Keratinocyte (primary cell): ENCODE results near the gene ZG16B. TPM values are rescaled to one million over a fixed set of nuclear protein-coding genes. Genes with fewer than 3 reads are reported as not detected.

Experiments used
- DNase-seq: peaks from one replicate; pipeline ENCODE4 v3.0.0-alpha.2; 2011; ENCODE audit warnings: low read depth, missing footprints, low spot score
- FAIRE-seq: peaks from 2 replicates; lab custom pipeline; 2011; peaks lifted over from hg19 to GRCh38; lab: Jason Lieb, UNC
- H2AFZ ChIP-seq: 2 replicates; pipeline ENCODE4 v1.6.0; 2012; ENCODE audit warnings: low read length, control low read depth, inconsistent platforms; ENCODE audit not compliant: control insufficient read depth
- H3K27ac ChIP-seq: 2 replicates; pipeline ENCODE4 v1.5.1; 2011; ENCODE audit warnings: low read length; ENCODE audit not compliant: control insufficient read depth, insufficient read depth
- H3K27me3 ChIP-seq: 3 replicates; pipeline ENCODE4 v1.6.0; 2011; ENCODE audit warnings: low read length; ENCODE audit not compliant: control insufficient read depth, insufficient read depth; ENCODE audit errors: extremely low read depth
- H3K36me3 ChIP-seq, 2 experiments: 2 replicates in 1 of 2; 3 replicates in 1 of 2; pipeline ENCODE4 v1.5.1; 2011; ENCODE audit warnings: low read length in 2 of 2, mild to moderate bottlenecking in 1 of 2; ENCODE audit not compliant: control insufficient read depth in 2 of 2, insufficient read depth in 2 of 2; ENCODE audit errors: extremely low read depth in 1 of 2
- H3K4me1 ChIP-seq: 3 replicates; pipeline ENCODE4 v1.5.1; 2011; ENCODE audit warnings: low read length; ENCODE audit not compliant: control insufficient read depth, insufficient read depth; ENCODE audit errors: extremely low read depth
- H3K4me2 ChIP-seq: 3 replicates; pipeline ENCODE4 v1.6.0; 2011; ENCODE audit warnings: low read depth, low read length; ENCODE audit not compliant: control insufficient read depth, insufficient read depth; ENCODE audit errors: extremely low read depth
- H3K4me3 ChIP-seq, 3 experiments: fragments of 200-600 bp in 1 of 3; sonication (generic) in 1 of 3; 2 replicates in 2 of 3; 3 replicates in 1 of 3; pipeline ENCODE4 v1.5.1; 2011 to 2016; ENCODE audit warnings: low read length in 3 of 3, mild to moderate bottlenecking in 3 of 3, control low read depth in 2 of 3, inconsistent platforms in 1 of 3, low read depth in 1 of 3, mixed read lengths in 1 of 3, mixed run types in 1 of 3, moderate library complexity in 1 of 3; ENCODE audit not compliant: control insufficient read depth in 2 of 3, insufficient read depth in 2 of 3; ENCODE audit errors: extremely low read depth in 1 of 3
- H3K79me2 ChIP-seq: 2 replicates; pipeline ENCODE4 v1.6.0; 2012; ENCODE audit warnings: low read length; ENCODE audit not compliant: control insufficient read depth, insufficient read depth
- H3K9ac ChIP-seq: 3 replicates; pipeline ENCODE4 v1.6.0; 2011; ENCODE audit warnings: low read length; ENCODE audit not compliant: control insufficient read depth, insufficient read depth; ENCODE audit errors: extremely low read depth
- H3K9me1 ChIP-seq: 3 replicates; pipeline ENCODE4 v1.6.0; 2011; ENCODE audit warnings: low read length; ENCODE audit not compliant: control insufficient read depth, insufficient read depth; ENCODE audit errors: extremely low read depth
- H3K9me3 ChIP-seq: 2 replicates; pipeline ENCODE4 v1.5.1; 2012; ENCODE audit warnings: low read depth, low read length; ENCODE audit not compliant: control insufficient read depth
- H4K20me1 ChIP-seq: 3 replicates; pipeline ENCODE4 v1.6.0; 2011; ENCODE audit warnings: low read length; ENCODE audit not compliant: control insufficient read depth, insufficient read depth; ENCODE audit errors: extremely low read depth
- EZH2 ChIP-seq: IDR thresholded peaks from one replicate; pipeline ENCODE4 v1.6.1; 2012; ENCODE audit warnings: inconsistent platforms, mild to moderate bottlenecking, low read length, moderate library complexity
- dilution Hi-C: fragments of 300-500 bp; cut with MboI; formaldehyde crosslinking; loops from one replicate; pipeline ENCODE4 v1.7.0; 2020; ENCODE audit warnings: low sequenced_read_pairs; ENCODE audit not compliant: extremely low pct_ligation_motif_present
- polyA plus RNA-seq, 5 experiments: library from polyadenylated mRNA; depleted of rRNA in 3 of 5; stranded (reverse) in 3 of 5; stranded (forward) in 1 of 5; unstranded in 1 of 5; fragments of >200 nt; gene quantifications; 1 replicate in 1 of 5; 2 replicates in 3 of 5; 3 replicates in 1 of 5; pipeline versions ENCODE4 v1.2.1 to v1.2.3, GENCODE V29; 2011 to 2012; ENCODE audit warnings: missing spikeins in 2 of 5, low read depth in 1 of 5, low replicate concordance in 1 of 5
- TF ChIP-seq, protein P1 (sequence below), 3 experiments: IDR thresholded peaks in 1 of 3; conservative IDR thresholded peaks in 1 of 3; optimal IDR thresholded peaks in 1 of 3; 2 replicates in 2 of 3; 3 replicates in 1 of 3; pipeline versions ENCODE3 to v1.5.1; 2011; ENCODE audit warnings: low read length in 3 of 3, mild to moderate bottlenecking in 3 of 3, moderate library complexity in 2 of 3, control low read depth in 1 of 3, inconsistent platforms in 1 of 3; ENCODE audit not compliant: insufficient read depth in 2 of 3; ENCODE audit errors: extremely low read depth in 1 of 3

Gene ZG16B
- polyA plus RNA-seq, 1 donor (not counting 4 experiments of a cell fraction or from before 2014, with no cell fraction given), result 2.1 TPM

DNA sequence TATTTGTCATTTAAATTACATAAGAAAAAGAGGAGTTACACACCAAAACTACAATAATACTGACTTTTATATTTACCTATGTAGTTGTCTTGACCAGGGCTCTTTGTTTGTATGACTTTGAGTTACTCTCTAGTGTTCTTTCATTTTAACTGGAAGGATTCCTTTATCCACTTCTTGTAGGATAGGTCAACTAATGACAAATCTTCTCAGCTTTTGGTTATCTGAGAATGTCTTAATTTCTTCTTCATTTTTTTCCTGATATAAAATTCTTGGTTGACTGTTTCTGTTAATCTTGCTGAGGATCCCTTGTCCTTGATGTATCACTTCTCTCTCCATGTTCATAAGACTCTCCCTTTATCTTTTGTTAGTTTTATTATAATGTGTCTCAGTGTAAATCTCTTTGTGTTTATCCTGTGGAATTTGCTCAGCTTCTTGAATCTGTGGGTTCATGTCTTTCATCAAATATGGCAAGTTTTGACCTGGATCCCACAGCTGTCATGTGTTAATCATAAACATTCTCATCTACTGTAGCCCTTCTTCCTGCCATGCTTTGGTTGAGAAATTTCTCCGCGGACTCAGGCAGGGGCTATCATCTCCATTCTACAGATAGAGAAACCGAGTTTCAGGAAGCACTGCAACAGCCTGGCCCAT lies 26.4 kb upstream of the ZG16B start:
- H4K20me1 ChIP-seq, result no peaks in the 10 kb centered on the region
- H3K4me2 ChIP-seq, result no peak overlapping the region
- H3K36me3 ChIP-seq, result no peaks in the 10 kb centered on the region
- dilution Hi-C loops, result no loop called here
- H3K9me1 ChIP-seq, result no peaks in the 10 kb centered on the region
- H3K79me2 ChIP-seq, result no peaks in the 10 kb centered on the region
- DNase-seq, result no peak
- H2AFZ ChIP-seq, result no peak overlapping the region
- no peak for TF ChIP-seq EZH2
- TF ChIP-seq, protein P1, sequence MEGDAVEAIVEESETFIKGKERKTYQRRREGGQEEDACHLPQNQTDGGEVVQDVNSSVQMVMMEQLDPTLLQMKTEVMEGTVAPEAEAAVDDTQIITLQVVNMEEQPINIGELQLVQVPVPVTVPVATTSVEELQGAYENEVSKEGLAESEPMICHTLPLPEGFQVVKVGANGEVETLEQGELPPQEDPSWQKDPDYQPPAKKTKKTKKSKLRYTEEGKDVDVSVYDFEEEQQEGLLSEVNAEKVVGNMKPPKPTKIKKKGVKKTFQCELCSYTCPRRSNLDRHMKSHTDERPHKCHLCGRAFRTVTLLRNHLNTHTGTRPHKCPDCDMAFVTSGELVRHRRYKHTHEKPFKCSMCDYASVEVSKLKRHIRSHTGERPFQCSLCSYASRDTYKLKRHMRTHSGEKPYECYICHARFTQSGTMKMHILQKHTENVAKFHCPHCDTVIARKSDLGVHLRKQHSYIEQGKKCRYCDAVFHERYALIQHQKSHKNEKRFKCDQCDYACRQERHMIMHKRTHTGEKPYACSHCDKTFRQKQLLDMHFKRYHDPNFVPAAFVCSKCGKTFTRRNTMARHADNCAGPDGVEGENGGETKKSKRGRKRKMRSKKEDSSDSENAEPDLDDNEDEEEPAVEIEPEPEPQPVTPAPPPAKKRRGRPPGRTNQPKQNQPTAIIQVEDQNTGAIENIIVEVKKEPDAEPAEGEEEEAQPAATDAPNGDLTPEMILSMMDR (optimal IDR thresholded peaks at IDR 0.05 in 1 of 3, IDR thresholded peaks at IDR 0.05 in 1 of 3, conservative IDR thresholded peaks at IDR 0.05 in 1 of 3; ENCODE audit: extremely low read depth in 1 of 3, insufficient read depth in 2 of 3, low read length in 3 of 3), result no peak
- no peaks in the 10 kb centered on the region for H3K4me1 ChIP-seq
- H3K9ac ChIP-seq, result no peak overlapping the region
- H3K4me3 ChIP-seq, result no peak overlapping the region
- H3K27ac ChIP-seq, result no peak overlapping the region
- H3K9me3 ChIP-seq, result peaks cover 10% of the 10 kb centered on the region
- H3K27me3 ChIP-seq, result peaks cover 6% of the 10 kb centered on the region
- FAIRE-seq, result no peak

DNA sequence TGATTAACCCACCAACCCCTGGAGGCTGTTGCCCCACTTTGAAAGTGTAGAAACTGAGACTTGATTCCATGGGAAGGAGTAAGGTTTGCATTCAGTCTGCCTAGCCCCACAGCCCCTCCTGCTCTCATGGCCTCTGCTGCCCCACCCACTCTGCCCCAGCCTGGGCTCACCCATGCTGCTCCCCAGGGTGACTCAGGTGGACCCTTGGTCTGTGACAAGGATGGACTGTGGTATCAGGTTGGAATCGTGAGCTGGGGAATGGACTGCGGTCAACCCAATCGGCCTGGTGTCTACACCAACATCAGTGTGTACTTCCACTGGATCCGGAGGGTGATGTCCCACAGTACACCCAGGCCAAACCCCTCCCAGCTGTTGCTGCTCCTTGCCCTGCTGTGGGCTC lies 25.4 kb upstream of the ZG16B start:
- H3K9me1 ChIP-seq, result no peaks in the 10 kb centered on the region
- TF ChIP-seq, protein P1 (optimal IDR thresholded peaks at IDR 0.05 in 1 of 3, IDR thresholded peaks at IDR 0.05 in 1 of 3, conservative IDR thresholded peaks at IDR 0.05 in 1 of 3; ENCODE audit: extremely low read depth in 1 of 3, insufficient read depth in 2 of 3, low read length in 3 of 3), result no peak
- no peak for TF ChIP-seq EZH2
- H3K9me3 ChIP-seq, result peaks cover 10% of the 10 kb centered on the region
- no peaks in the 10 kb centered on the region for H4K20me1 ChIP-seq
- no peak overlapping the region for H3K4me2 ChIP-seq
- H3K27ac ChIP-seq, result no peak overlapping the region
- H3K4me3 ChIP-seq, result no peak overlapping the region
- FAIRE-seq (no peak), DNase-seq (no peak)
- no peak overlapping the region for H3K9ac ChIP-seq
- H3K79me2 ChIP-seq, result no peaks in the 10 kb centered on the region
- dilution Hi-C loops, result no loop called here
- no peaks in the 10 kb centered on the region for H3K36me3 ChIP-seq
- no peaks in the 10 kb centered on the region for H3K4me1 ChIP-seq
- peaks cover 11% of the 10 kb centered on the region for H3K27me3 ChIP-seq
- H2AFZ ChIP-seq, result no peak overlapping the region
